NCI-H2227 treated with DMSO at 0.1 percent for 48 hours (cell line): ENCODE results near the gene ZNF277.
A peak's percentile ranks its signal among the peaks of the same experiment; 100 is the strongest.

Experiments used
- DNase-seq: peaks from one replicate; lab custom pipeline; 2025; lab: John Stamatoyannopoulos, UW

The ZNF277 gene

GRCh38 chr7:112357136-112357535, 150.6 kb downstream of the ZNF277 start:
- DNase-seq = peak; percentile 62

- DNase-seq = no peak
These were observed 152.0 kb downstream of the ZNF277 start for GRCh38 chr7:112358513-112358912.

GRCh38 chr7:112359086-112359485, 152.6 kb downstream of the ZNF277 start:
- no peak for DNase-seq

- no peak for DNase-seq
These were observed 154.2 kb downstream of the ZNF277 start for GRCh38 chr7:112360681-112361080.

GRCh38 chr7:112361154-112361553, 154.7 kb downstream of the ZNF277 start:
- no peak for DNase-seq

GRCh38 chr7:112362053-112362650, 155.7 kb downstream of the ZNF277 start:
- peak; percentile 95 for DNase-seq

- DNase-seq = peak; percentile 95
These were observed 156.2 kb downstream of the ZNF277 start for GRCh38 chr7:112362731-112363131.

- DNase-seq = no peak
These were observed 157.9 kb downstream of the ZNF277 start for GRCh38 chr7:112364388-112364787.

- DNase-seq = no peak
These were observed 159.1 kb downstream of the ZNF277 start for GRCh38 chr7:112365551-112365950.

GRCh38 chr7:112366886-112367285, 160.4 kb downstream of the ZNF277 start:
- DNase-seq = peak; percentile 85

- no peak for DNase-seq
These were observed 163.9 kb downstream of the ZNF277 start for GRCh38 chr7:112370436-112370835.

- DNase-seq = no peak
These were observed 165.2 kb downstream of the ZNF277 start for GRCh38 chr7:112371701-112372100.

GRCh38 chr7:112372101-112372500, 165.6 kb downstream of the ZNF277 start:
- no peak for DNase-seq

- DNase-seq = no peak
These were observed 171.1 kb downstream of the ZNF277 start for GRCh38 chr7:112377593-112377992.

- no peak for DNase-seq
These were observed 175.0 kb downstream of the ZNF277 start for GRCh38 chr7:112381311-112382091.

GRCh38 chr7:112383671-112384417, 177.3 kb downstream of the ZNF277 start:
- DNase-seq = no peak

- DNase-seq = no peak
These were observed 179.0 kb downstream of the ZNF277 start for GRCh38 chr7:112385516-112385915.

GRCh38 chr7:112386619-112387018, 180.1 kb downstream of the ZNF277 start:
- DNase-seq = peak; percentile 18

GRCh38 chr7:112390167-112390566, 183.7 kb downstream of the ZNF277 start:
- DNase-seq = no peak

GRCh38 chr7:112391079-112391821, 184.8 kb downstream of the ZNF277 start:
- peak; percentile 43 for DNase-seq

- DNase-seq = peak; percentile 82
These were observed 185.4 kb downstream of the ZNF277 start for GRCh38 chr7:112391841-112392286.
